Measurements from ENCODE around the gene ARHGAP5. TPM values are rescaled to one million over a fixed set of nuclear protein-coding genes. Genes with fewer than 3 reads are reported as not detected.
A peak's percentile ranks its signal among the peaks of the same experiment; 100 is the strongest.

The ARHGAP5 gene
- total RNA-seq, 1 donor from 2014 or later = 37.4 TPM

DNA sequence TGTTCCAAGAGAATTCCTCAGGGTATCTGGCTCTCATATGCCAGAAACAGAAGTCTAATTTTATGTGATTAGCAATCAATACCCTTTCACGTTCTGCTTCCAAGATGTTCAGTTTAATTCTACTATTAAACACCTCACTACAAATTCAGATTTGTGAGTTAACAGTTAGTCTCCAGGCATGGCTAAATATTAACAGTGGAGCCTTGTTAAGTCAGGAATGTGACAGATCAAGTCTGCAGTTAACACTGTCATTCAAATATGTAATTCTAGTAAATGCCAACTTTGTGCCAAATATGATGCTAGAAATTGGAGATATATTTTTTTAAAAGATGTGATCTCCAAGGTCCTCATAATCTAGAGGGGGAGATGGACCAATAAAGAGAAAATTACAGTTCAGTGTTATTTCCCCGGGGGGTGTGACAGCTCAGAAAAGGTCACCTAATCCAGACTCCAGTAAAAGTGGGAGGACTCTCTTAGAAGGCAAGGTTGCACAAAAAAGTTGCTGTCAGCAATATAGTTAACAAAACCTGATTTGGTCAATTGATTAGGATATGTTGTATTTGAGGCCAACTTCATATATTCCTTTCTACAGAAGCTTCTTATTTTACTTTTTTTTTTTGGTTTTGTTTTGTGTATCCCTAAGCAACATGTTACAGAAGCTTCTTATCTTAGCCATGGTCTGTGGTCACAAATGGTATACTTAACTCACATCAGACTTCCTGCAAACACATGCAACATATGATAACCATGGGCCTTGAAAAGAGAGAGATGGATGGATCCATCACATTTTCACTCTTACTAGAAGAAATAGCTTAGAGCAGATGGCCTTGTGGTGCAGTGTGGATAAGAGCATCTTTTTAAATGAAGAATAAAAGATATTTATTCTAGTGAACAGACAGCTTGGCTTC, 106.3 kb downstream of the ARHGAP5 start:
- no peak for DNase-seq (ENCODE audit: low read depth, low spot score)

- no peak for DNase-seq (ENCODE audit: low read depth, low spot score)
Observed at GRCh38 chr14:32185097-32185496, 108.0 kb downstream of the ARHGAP5 start.

DNA sequence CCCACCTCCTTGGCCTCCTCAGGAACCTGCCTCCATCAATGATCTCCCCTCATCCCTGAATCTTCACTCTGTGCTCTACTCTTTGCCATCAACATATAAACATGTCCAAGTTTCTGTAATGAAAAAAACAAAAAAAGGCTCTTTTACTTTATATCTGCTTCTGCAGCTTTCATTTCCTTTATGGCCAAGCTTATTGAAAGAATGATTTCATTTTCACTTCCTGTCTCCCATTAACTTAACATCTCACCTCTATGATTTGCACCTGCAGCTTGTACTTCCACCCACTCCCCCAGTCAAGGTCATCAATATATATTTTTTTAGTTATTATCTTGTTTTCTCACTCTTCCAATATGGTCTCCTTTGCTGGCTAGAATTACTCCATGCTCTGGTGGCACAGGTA, 109.1 kb downstream of the ARHGAP5 start:
- no peak for DNase-seq (ENCODE audit: low read depth, low spot score)

DNA sequence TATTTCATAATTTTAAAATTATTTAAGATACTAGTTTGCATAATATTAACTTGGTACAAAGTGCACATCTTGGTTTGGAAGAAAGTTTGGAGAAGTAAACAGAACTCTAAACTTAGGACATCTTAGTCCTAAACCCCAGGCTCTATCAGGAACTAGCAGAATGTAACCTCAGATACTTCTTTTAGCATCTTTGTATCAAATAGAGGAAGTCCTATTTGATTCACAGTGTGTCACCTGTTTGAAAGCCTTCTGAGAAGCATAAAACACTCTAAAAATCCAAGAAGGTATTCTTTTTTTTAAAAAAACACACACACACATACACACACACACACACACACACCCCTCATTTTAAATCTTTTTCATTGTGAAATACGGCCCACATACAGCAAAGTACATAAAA, 112.7 kb downstream of the ARHGAP5 start:
- DNase-seq (ENCODE audit: low read depth, low spot score) = no peak

DNA sequence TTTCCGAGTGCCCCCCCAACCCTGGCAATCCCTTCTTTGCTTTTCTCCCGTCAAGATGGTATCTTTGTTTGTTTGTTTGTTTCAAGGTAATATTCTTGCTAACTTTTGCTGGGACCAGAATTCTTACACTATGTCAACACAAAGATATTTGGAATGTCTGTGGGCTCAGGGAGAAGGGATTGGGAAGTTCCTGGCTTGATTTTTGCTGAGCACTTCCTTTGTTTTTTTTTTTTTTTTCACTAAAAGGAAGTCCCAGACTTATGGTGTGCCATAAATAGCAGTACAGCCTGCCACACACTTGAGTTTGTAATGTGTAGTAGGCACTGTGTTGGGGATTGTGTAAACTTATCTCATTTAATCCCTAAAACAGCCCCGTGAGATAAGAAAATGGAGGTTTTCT, 113.6 kb downstream of the ARHGAP5 start:
- DNase-seq (ENCODE audit: low read depth, low spot score) = no peak

DNA sequence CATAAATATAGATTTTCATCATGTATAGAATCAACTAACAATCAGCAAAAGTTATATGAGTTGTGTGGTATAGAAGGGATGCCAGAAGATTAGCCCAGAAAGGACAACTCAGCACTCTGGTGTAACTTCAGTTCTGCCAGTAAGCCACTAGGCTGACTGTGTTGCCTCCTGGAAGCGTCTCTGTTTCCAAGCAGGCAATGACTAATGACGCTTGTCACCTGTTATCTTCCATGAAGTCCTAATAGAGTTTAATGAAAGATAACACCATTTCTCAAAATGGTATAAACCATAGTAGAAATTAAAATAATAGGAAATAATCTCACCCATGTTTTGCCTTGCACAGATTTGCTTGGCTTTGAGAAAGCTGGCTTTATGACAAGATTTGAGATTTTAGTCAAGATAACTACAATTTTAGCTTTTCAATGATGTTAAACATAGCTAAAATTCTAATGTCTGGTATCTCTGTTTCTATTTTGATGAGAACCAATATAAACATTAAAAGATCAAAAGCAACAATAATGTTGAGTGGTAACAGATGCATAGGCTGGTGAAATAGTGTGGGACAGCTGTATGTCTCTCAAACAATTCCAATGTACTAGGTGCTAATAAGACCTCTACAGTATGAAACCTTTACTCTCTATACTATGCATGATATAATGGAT, 115.7 kb downstream of the ARHGAP5 start:
- no peak for DNase-seq (ENCODE audit: low read depth, low spot score)

- DNase-seq (ENCODE audit: low read depth, low spot score) = no peak
Observed at GRCh38 chr14:32193532-32193931, 116.4 kb downstream of the ARHGAP5 start.

DNA sequence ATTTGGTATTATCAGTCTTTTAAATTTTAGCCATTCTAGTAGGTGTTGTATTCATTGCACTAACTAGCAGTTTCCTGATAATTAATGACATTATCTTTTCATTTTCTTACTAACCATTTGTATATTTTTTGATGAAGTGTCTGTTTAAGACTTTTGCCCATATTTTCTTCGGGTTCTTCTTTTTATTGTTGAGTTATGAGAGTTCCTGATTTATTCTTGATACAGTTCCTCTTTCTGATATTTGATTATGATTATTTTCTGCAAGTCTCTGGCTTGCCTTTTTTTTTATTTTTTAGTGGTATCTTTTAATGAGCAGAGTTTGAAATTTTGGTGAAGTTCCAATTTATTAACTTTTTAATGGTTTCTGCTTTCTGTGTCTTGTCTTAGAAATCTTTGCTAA, 118.5 kb downstream of the ARHGAP5 start:
- no peak for DNase-seq (ENCODE audit: low read depth, low spot score)

DNA sequence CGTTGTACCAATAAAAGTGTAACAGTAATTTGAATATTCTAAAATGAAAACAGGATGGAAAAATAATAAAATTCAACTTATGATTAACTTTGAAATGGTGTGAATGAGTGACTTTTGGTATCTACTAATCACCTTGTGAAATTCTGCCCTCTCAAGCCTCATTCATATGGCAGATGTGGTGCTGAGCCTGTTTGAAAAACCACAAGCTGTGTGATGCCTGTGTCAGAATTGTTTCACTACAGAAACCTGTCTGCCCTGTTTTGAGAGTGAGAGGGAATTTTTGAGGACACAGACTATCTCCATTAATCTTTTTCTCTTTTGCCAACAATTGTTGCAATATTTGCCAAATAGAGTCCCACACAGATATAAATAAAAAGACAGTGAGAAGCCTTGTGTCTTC, 120.8 kb downstream of the ARHGAP5 start:
- no peak for DNase-seq (ENCODE audit: low read depth, low spot score)

- no peak for DNase-seq (ENCODE audit: low read depth, low spot score)
Observed at GRCh38 chr14:32200368-32201192, 123.5 kb downstream of the ARHGAP5 start.

DNA sequence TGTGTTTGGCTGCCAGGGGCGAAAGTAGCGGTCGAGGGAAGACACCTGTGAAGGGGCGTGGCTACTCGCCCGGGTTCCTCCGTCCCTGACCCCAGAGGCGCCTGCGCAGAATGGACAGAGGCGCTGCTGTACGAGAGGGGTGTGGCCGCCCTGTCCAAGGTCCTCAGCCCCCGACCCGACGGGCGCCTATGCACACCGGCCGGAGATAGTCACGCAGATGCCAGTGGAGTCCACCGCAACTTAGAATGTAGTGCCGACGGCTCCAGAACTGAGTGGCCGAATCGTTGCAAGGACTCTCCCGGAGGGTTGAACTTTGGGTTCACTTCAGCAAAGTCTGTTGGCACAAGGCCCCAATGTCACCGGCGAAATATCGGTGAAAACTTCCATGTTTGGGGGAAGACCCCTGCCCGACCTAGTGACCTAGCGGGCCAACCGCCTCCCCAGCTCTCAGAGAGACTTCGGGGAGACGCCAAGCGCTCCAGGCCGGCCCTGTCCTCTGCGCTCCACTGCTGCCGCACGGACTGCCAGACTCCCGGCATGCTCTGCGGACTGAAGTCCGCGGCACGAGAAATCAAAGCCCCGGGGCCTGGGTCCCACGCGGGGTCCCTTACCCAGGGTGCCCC, 124.2 kb downstream of the ARHGAP5 start:
- DNase-seq (ENCODE audit: low read depth, low spot score) = no peak

DNA sequence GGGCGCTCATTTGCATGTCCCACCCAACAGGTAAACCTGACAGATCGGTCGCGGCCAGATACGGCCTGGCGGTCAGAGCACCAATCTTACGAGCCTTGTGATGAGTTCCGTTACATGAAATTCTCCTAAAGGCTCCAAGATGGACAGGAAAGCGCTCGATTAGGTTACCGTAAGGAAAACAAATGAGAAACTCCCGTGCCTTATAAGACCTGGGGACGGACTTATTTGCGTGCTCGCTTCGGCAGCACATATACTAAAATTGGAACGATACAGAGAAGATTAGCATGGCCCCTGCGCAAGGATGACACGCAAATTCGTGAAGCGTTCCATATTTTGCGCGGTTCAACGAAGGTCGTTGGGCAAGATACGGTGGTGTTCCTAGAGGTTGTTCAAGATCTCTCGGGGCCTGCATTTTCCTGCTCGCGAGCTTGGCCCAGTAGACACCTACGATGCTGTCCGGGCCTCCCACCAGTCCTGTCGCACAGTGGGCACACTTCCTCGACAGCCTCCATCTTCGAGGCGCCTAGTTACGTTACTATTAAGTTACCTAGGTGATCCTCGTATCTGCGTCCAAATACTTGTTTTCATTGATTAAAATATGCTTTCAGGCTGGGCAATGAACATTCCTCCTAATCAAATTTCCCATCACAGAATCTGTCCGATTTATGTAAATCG, 124.8 kb downstream of the ARHGAP5 start, which contains the start of gene RNU6-7:
TSS of gene RNU6-7 (plus strand) at position 230 of the 675 bp plus-strand sequence.
- DNase-seq (ENCODE audit: low read depth, low spot score) = no peak

DNA sequence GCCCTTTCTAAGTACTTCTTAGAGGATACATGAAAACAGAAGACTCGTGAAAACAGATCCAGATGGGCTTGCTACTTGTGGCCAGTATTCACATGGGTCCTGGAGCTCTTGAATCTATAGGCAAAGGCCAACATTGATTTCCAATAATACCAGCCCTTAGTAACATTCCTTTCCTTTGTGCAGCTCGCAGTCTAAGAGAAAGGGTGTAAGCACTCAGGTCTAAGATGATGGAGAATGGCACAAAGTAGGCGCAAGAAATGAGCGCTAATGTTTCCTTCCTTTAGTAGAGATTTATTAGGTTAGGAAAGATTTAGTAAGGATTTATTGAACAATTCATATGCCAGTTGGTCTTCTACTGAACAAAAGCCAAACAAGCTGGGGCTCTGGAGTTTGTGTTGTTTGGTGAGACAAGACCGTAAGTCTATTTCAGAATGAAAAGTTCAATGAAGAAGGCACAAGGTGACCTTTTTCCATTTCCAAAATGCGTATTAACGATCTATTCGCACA, 125.4 kb downstream of the ARHGAP5 start:
- no peak for DNase-seq (ENCODE audit: low read depth, low spot score)

DNA sequence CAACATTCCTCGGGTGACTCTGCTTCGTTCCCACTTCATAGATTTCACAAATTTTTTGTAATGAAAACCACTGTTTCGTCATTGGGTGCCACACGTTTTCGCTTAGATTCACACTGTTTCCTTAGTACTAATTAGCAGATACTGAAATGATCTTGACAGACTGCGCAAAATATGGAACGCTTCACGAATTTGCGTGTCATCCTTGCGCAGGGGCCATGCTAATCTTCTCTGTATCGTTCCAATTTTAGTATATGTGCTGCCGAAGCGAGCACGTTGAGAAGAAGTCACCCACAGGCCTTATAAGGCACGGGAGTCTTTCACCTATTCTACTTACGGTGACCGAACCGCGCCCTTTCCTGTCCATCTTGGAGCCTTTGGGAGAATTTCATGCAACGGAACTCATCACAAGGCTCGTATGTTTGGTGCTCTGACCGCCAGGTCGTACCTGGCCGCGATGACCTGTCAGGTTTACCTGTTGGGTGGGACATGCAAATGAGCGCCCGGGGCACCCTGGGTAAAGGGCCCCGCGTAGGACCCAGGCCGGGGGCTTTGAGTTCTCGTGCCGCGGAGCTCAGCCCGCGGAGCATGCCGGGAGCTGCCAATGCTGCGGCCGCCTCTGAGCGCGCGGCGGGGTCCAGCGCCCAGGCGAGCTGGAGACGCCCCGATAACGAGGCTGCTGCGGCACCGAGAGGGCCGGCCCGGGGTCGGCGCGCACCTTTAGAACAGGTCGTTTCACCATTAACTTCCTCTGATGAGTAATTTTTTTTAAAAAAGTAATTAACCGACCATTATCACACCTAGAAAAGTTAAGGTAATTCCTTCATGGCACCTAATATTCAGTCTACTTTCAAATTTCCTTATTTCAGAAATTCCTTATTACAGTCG, 126.1 kb downstream of the ARHGAP5 start, which contains the start of gene RNU6-8:
TSS of gene RNU6-8 (minus strand) at position 272 of the 885 bp plus-strand sequence.
- peak; percentile 37 for DNase-seq (ENCODE audit: low read depth, low spot score)

- no peak for DNase-seq (ENCODE audit: low read depth, low spot score)
Observed at GRCh38 chr14:32203928-32204357, 126.8 kb downstream of the ARHGAP5 start.

DNA sequence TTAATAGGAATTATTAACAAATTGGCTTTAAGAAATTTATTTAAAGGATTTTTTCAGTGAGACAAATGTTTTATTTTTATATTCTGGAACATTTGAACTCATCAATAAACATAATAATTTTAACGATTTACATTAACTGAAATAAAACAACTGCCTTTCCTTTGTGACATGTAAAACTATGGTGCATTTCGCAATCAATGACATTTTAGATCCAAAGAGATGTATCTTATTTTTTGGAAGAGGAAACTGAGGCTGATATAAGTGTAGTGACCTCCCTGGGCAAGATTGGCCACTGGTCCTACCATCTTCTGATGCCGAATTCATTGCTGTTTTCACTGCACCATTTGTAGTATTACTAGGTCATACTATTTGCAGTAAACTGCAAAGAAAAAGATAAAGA, 128.4 kb downstream of the ARHGAP5 start:
- no peak for DNase-seq (ENCODE audit: low read depth, low spot score)

GRCh38 chr14:32205984-32206383, 128.9 kb downstream of the ARHGAP5 start:
- DNase-seq (ENCODE audit: low read depth, low spot score) = no peak

DNA sequence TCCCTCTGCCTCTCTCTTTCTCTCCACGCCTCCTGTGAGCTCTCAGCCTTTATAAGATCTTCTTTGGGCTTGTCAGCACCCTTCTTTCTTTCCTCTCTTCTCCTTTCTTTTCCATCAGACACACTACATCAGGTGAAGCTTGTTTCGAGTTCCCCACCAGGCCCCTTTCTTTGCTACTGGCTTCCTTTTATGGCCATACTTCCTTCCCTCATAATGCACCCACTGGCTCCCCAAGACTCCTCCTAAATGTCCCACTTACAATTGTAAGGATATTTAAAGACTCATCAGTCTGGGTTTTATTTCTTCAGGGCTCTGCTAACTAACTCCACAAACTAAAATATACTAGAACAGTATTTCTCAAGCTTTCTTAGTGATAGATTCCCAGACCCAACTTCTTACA, 129.4 kb downstream of the ARHGAP5 start:
- DNase-seq (ENCODE audit: low read depth, low spot score) = no peak

GRCh38 chr14:32208490-32208889, 131.4 kb downstream of the ARHGAP5 start:
- no peak for DNase-seq (ENCODE audit: low read depth, low spot score)

All from pulmonary artery endothelial cell (primary cell).